SK-N-MC (cell line): Measurements from ENCODE around the gene SLC6A4.

Experiments
- EZH2 ChIP-seq: fragments of 200-600 bp; sonication (generic); IDR thresholded peaks from one replicate; pipeline ENCODE4 v1.6.1; 2017; ENCODE audit warnings: antibody characterized with exemption
- POLR2AphosphoS5 ChIP-seq: IDR thresholded peaks from 2 replicates; pipeline ENCODE4 v1.6.1; 2012; ENCODE audit warnings: mild to moderate bottlenecking, low read depth, low read length, borderline replicate concordance

- TF ChIP-seq EZH2 (no peak), POLR2AphosphoS5 (no peak)
Measured at GRCh38 chr17:30225112-30225511, 10.4 kb downstream of the SLC6A4 start.
